ENCODE results near the gene FGF10.

DNA sequence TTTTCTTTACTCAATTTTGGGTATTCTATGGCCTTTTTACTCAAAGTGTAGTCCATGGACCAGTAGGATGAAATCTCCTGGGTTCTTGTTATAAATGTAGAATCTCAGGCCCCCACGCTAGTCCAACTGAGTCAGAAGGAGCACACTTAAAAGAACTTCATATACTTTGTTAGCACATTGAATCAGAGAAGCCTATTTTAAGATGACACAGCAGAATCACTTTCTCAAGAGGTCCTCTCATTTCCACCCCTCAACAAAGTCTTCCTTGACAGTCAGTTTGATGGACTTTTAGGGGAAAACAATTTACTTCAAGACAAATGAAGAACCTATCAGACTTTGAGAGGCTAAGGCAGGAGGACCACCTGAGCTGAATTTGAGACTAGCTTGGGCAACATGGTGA lies 37.7 kb upstream of the FGF10 start:
- TF ChIP-seq, protein P1, sequence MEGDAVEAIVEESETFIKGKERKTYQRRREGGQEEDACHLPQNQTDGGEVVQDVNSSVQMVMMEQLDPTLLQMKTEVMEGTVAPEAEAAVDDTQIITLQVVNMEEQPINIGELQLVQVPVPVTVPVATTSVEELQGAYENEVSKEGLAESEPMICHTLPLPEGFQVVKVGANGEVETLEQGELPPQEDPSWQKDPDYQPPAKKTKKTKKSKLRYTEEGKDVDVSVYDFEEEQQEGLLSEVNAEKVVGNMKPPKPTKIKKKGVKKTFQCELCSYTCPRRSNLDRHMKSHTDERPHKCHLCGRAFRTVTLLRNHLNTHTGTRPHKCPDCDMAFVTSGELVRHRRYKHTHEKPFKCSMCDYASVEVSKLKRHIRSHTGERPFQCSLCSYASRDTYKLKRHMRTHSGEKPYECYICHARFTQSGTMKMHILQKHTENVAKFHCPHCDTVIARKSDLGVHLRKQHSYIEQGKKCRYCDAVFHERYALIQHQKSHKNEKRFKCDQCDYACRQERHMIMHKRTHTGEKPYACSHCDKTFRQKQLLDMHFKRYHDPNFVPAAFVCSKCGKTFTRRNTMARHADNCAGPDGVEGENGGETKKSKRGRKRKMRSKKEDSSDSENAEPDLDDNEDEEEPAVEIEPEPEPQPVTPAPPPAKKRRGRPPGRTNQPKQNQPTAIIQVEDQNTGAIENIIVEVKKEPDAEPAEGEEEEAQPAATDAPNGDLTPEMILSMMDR (IDR thresholded peaks at IDR 0.05), result no peak
- no peak for TF ChIP-seq POLR2A (IDR thresholded peaks at IDR 0.05)
